ENCODE measurements around the gene ATXN1.
"Not testable (repeated sequence)": the region's sequence is repeated elsewhere in the genome, so short reads cannot be mapped to it uniquely, and the experiment has no call there.

ATXN1 gene

GRCh38 chr6:16559071-16559470 lies 202.2 kb downstream of the ATXN1 start:
- DNase-seq, result no peak
- TF ChIP-seq POLR2A (IDR thresholded peaks at IDR 0.05; ENCODE audit: low read length) (no peak), GATA1 (IDR thresholded peaks at IDR 0.05; ENCODE audit: low read depth, low read length) (no peak)

- DNase-seq, result no peak
- TF ChIP-seq POLR2A (IDR thresholded peaks at IDR 0.05; ENCODE audit: low read length) (no peak), GATA1 (IDR thresholded peaks at IDR 0.05; ENCODE audit: low read depth, low read length) (no peak)
These were observed 205.7 kb downstream of the ATXN1 start for GRCh38 chr6:16555550-16555949.

- DNase-seq, result no peak
- TF ChIP-seq GATA1 (IDR thresholded peaks at IDR 0.05; ENCODE audit: low read depth, low read length) (no peak), POLR2A (IDR thresholded peaks at IDR 0.05; ENCODE audit: low read length) (no peak)
These were observed 207.7 kb downstream of the ATXN1 start for GRCh38 chr6:16553531-16553930.

GRCh38 chr6:16551466-16551865 lies 209.8 kb downstream of the ATXN1 start:
- no peak for TF ChIP-seq GATA1 (IDR thresholded peaks at IDR 0.05; ENCODE audit: low read depth, low read length)
- TF ChIP-seq POLR2A (IDR thresholded peaks at IDR 0.05; ENCODE audit: low read length), result no peak
- DNase-seq, result no peak

- DNase-seq, result no peak
- TF ChIP-seq POLR2A (IDR thresholded peaks at IDR 0.05; ENCODE audit: low read length) (no peak), GATA1 (IDR thresholded peaks at IDR 0.05; ENCODE audit: low read depth, low read length) (no peak)
These were observed 213.1 kb downstream of the ATXN1 start for GRCh38 chr6:16548121-16548520.

GRCh38 chr6:16547587-16547986 lies 213.7 kb downstream of the ATXN1 start:
- no peak for DNase-seq
- TF ChIP-seq POLR2A (IDR thresholded peaks at IDR 0.05; ENCODE audit: low read length) (no peak), GATA1 (IDR thresholded peaks at IDR 0.05; ENCODE audit: low read depth, low read length) (no peak)

- DNase-seq, result no peak
- no peak for TF ChIP-seq GATA1 (IDR thresholded peaks at IDR 0.05; ENCODE audit: low read depth, low read length)
- TF ChIP-seq POLR2A (IDR thresholded peaks at IDR 0.05; ENCODE audit: low read length), result no peak
These were observed 214.4 kb downstream of the ATXN1 start for GRCh38 chr6:16546861-16547260.

- no peak for DNase-seq
- TF ChIP-seq POLR2A (IDR thresholded peaks at IDR 0.05; ENCODE audit: low read length), result no peak
- no peak for TF ChIP-seq GATA1 (IDR thresholded peaks at IDR 0.05; ENCODE audit: low read depth, low read length)
These were observed 215.9 kb downstream of the ATXN1 start for GRCh38 chr6:16545382-16545781.

GRCh38 chr6:16544521-16544920 lies 216.7 kb downstream of the ATXN1 start:
- TF ChIP-seq POLR2A (IDR thresholded peaks at IDR 0.05; ENCODE audit: low read length), result no peak
- no peak for TF ChIP-seq GATA1 (IDR thresholded peaks at IDR 0.05; ENCODE audit: low read depth, low read length)
- DNase-seq, result no peak

- DNase-seq, result no peak
- no peak for TF ChIP-seq GATA1 (IDR thresholded peaks at IDR 0.05; ENCODE audit: low read depth, low read length)
- no peak for TF ChIP-seq POLR2A (IDR thresholded peaks at IDR 0.05; ENCODE audit: low read length)
These were observed 217.3 kb downstream of the ATXN1 start for GRCh38 chr6:16544006-16544405.

GRCh38 chr6:16543521-16543920 lies 217.7 kb downstream of the ATXN1 start:
- TF ChIP-seq POLR2A (IDR thresholded peaks at IDR 0.05; ENCODE audit: low read length) (no peak), GATA1 (IDR thresholded peaks at IDR 0.05; ENCODE audit: low read depth, low read length) (no peak)
- no peak for DNase-seq

GRCh38 chr6:16542070-16542469 lies 219.2 kb downstream of the ATXN1 start:
- DNase-seq, result no peak
- TF ChIP-seq POLR2A (IDR thresholded peaks at IDR 0.05; ENCODE audit: low read length), result no peak
- no peak for TF ChIP-seq GATA1 (IDR thresholded peaks at IDR 0.05; ENCODE audit: low read depth, low read length)

GRCh38 chr6:16540804-16541752 lies 220.2 kb downstream of the ATXN1 start:
- no peak for DNase-seq
- TF ChIP-seq GATA1 (IDR thresholded peaks at IDR 0.05; ENCODE audit: low read depth, low read length) (no peak), POLR2A (IDR thresholded peaks at IDR 0.05; ENCODE audit: low read length) (no peak)

- not testable (repeated sequence) for DNase-seq
These were observed 220.9 kb downstream of the ATXN1 start for GRCh38 chr6:16540383-16540782.
